Liver (tissue), 9 donors: Measurements from ENCODE around the gene HBD. TPM values are rescaled to one million over a fixed set of nuclear protein-coding genes. Genes with fewer than 3 reads are reported as not detected.
"Not testable (repeated sequence)": the region's sequence is repeated elsewhere in the genome, so short reads cannot be mapped to it uniquely, and the experiment has no call there.

ENCODE experiments used
- DNase-seq: peaks from one replicate; pipeline ENCODE4 v3.0.0-alpha.2; 2017; ENCODE audit warnings: low spot score
- H3K27ac ChIP-seq, 2 donors: one replicate each; pipeline ENCODE4 v1.7.0; 2013; ENCODE audit warnings: inconsistent platforms in 2 of 2, low read length in 2 of 2, control low read depth in 1 of 2, low read depth in 1 of 2, mild to moderate bottlenecking in 1 of 2
- H3K27me3 ChIP-seq, 4 donors: one replicate each; pipeline versions ENCODE4 v1.6.1 to v1.7.0; 2013; ENCODE audit warnings: low read length in 3 of 4, inconsistent platforms in 1 of 4, mild to moderate bottlenecking in 1 of 4, moderate library complexity in 1 of 4; ENCODE audit not compliant: control insufficient read depth in 4 of 4, insufficient read depth in 4 of 4
- H3K36me3 ChIP-seq, 4 donors: one replicate each; pipeline versions ENCODE4 v1.6.1 to v1.7.0; 2013; ENCODE audit warnings: low read length in 3 of 4, mild to moderate bottlenecking in 3 of 4, low read depth in 1 of 4, moderate library complexity in 1 of 4; ENCODE audit not compliant: control insufficient read depth in 4 of 4, insufficient read depth in 3 of 4
- H3K4me1 ChIP-seq, 4 donors: one replicate each; pipeline versions ENCODE4 v1.6.1 to v1.7.0; 2013; ENCODE audit warnings: low read length in 3 of 4, mild to moderate bottlenecking in 3 of 4, moderate library complexity in 1 of 4; ENCODE audit not compliant: control insufficient read depth in 4 of 4, insufficient read depth in 4 of 4
- H3K4me3 ChIP-seq, 3 donors: one replicate each; pipeline versions ENCODE4 v1.6.1 to v1.7.0; 2013; ENCODE audit warnings: low read length in 3 of 3, control low read depth in 1 of 3, low read depth in 1 of 3, mild to moderate bottlenecking in 1 of 3
- H3K9ac ChIP-seq, 2 donors: one replicate each; pipeline ENCODE4 v1.7.0; 2013; ENCODE audit warnings: low read length in 2 of 2, mild to moderate bottlenecking in 2 of 2, moderate library complexity in 2 of 2, control low read depth in 1 of 2, low read depth in 1 of 2
- H3K9me3 ChIP-seq, 4 donors: one replicate each; pipeline versions ENCODE4 v1.6.1 to v1.7.0; 2013; ENCODE audit warnings: low read length in 3 of 4; ENCODE audit not compliant: control insufficient read depth in 4 of 4
- EGR1 ChIP-seq, 2 donors: IDR thresholded peaks; 2 replicates each; pipeline ENCODE4 v1.6.1; 2016 to 2018; ENCODE audit warnings: antibody characterized with exemption in 2 of 2, low read depth in 2 of 2
- FOXA1 ChIP-seq: IDR thresholded peaks from 2 replicates; pipeline ENCODE4 v1.6.1; 2016; ENCODE audit warnings: antibody characterized with exemption
- FOXA2 ChIP-seq: IDR thresholded peaks from 2 replicates; pipeline ENCODE4 v1.6.1; 2016; ENCODE audit warnings: antibody characterized with exemption
- GABPA ChIP-seq, 2 donors: IDR thresholded peaks in 1 of 2; conservative IDR thresholded peaks in 1 of 2; 2 replicates each; pipeline ENCODE4 v1.6.1; 2016; ENCODE audit warnings: antibody characterized with exemption in 2 of 2, mild to moderate bottlenecking in 1 of 2, moderate library complexity in 1 of 2
- HNF4G ChIP-seq: IDR thresholded peaks from 2 replicates; pipeline ENCODE4 v1.6.1; 2016; ENCODE audit warnings: antibody characterized with exemption
- JUND ChIP-seq, 2 donors: IDR thresholded peaks; 2 replicates each; pipeline ENCODE4 v1.6.1; 2016; ENCODE audit warnings: antibody characterized with exemption in 2 of 2
- SP1 ChIP-seq: IDR thresholded peaks from 2 replicates; pipeline ENCODE4 v1.6.1; 2018; ENCODE audit warnings: antibody characterized with exemption, mild to moderate bottlenecking
- TAF1 ChIP-seq: conservative IDR thresholded peaks from 2 replicates; pipeline ENCODE4 v1.6.1; 2016; ENCODE audit warnings: antibody characterized with exemption, mild to moderate bottlenecking
- YY1 ChIP-seq: IDR thresholded peaks from 2 replicates; pipeline ENCODE4 v1.6.1; 2016; ENCODE audit warnings: antibody characterized with exemption, mild to moderate bottlenecking
- ZBTB33 ChIP-seq: IDR thresholded peaks from 2 replicates; pipeline ENCODE4 v1.6.1; 2016; ENCODE audit warnings: antibody characterized with exemption
- WGBS: extraction: QIAGEN DNeasy Blood & Tissue Kit; methylation state at CpG from one replicate; pipeline ENCODE4 v1.1.7; 2013; 5-methylcytosine and 5-hydroxymethylcytosine counted together
- polyA plus RNA-seq, 2 donors: library from polyadenylated mRNA; stranded (reverse) in 1 of 2; unstranded in 1 of 2; fragments of 200-250 nt in 1 of 2; fragments of >200 nt in 1 of 2; fragmentation: Nextera tagmentation in 1 of 2; extraction: Ambion mirVana in 1 of 2; gene quantifications; one replicate each; pipeline versions ENCODE4 v1.2.1 to v1.2.3, GENCODE V29; 2013 to 2015
- total RNA-seq, 2 donors: library from RNA; depleted of rRNA; stranded (reverse); fragments of >200 nt; gene quantifications; one replicate each; pipeline ENCODE4 v1.2.3, GENCODE V29; 2014
- TF ChIP-seq, protein P1 (sequence below): fragments of 150-350 bp; IDR thresholded peaks from 2 replicates; pipeline ENCODE4 v1.5.1; 2017; ENCODE audit warnings: improper control_type of control experiment, low read depth, low read length; ENCODE audit not compliant: missing input control
- TF ChIP-seq, protein P2 (sequence below): IDR thresholded peaks from 2 replicates; pipeline ENCODE4 v1.6.1; 2016; ENCODE audit warnings: antibody characterized with exemption
- TF ChIP-seq, protein P3 (sequence below): IDR thresholded peaks from 2 replicates; pipeline ENCODE4 v1.6.1; 2016; ENCODE audit warnings: antibody characterized with exemption
- donor health status: healthy.
- donor health status: healthy.
- donor health status: healthy.
- donor health status: healthy.
- donor health status: healthy.

The HBD gene
- total and polyA plus RNA-seq, 4 donors: 0.72 to 6.0 TPM; not detected in 2

DNA sequence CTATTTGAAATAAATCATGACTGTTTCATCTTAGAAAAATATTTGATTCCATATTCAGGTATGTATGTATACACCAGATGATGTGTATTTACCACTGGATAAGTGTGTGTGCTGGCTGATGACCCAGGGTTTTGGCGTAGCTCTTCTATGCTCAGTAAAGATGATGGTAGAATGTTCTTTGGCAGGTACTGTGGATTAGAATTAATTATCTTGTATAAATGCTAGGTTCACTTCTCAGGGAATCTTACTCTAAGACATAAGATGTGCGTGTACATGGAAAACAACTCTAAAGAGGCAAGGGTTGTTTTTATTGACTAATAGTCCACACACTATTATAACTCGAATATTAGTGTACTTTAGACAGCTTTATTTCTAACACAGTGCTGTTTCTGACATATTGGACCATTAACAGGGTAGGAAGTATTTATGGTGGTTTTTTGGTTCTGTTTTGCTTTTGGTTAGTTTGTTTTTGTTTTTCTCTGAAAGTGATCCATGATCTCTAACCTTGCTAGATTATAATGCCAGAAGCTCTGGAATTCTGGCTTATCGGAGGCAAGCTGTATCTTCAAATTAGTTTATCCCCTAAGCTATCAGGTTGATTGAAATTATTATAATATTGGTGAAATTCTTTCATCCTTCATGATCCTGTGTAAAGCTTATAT lies 16.4 kb upstream of the HBD start:
- 81% methylated on average over 4 of the region's 4 CpGs for WGBS
- H3K27me3 ChIP-seq: peaks cover 0 to 15% (median 0%) of the 10 kb centered on the region in 4 donors
- TF ChIP-seq SP1: no peak
- TF ChIP-seq GABPA (IDR thresholded peaks at IDR 0.05 in 1 of 2, conservative IDR thresholded peaks at IDR 0.05 in 1 of 2): no peak
- TF ChIP-seq, protein P1, sequence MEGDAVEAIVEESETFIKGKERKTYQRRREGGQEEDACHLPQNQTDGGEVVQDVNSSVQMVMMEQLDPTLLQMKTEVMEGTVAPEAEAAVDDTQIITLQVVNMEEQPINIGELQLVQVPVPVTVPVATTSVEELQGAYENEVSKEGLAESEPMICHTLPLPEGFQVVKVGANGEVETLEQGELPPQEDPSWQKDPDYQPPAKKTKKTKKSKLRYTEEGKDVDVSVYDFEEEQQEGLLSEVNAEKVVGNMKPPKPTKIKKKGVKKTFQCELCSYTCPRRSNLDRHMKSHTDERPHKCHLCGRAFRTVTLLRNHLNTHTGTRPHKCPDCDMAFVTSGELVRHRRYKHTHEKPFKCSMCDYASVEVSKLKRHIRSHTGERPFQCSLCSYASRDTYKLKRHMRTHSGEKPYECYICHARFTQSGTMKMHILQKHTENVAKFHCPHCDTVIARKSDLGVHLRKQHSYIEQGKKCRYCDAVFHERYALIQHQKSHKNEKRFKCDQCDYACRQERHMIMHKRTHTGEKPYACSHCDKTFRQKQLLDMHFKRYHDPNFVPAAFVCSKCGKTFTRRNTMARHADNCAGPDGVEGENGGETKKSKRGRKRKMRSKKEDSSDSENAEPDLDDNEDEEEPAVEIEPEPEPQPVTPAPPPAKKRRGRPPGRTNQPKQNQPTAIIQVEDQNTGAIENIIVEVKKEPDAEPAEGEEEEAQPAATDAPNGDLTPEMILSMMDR: no peak
- no peak for TF ChIP-seq FOXA1
- no peak for TF ChIP-seq JUND (IDR thresholded peaks at IDR 0.05)
- TF ChIP-seq, protein P2, sequence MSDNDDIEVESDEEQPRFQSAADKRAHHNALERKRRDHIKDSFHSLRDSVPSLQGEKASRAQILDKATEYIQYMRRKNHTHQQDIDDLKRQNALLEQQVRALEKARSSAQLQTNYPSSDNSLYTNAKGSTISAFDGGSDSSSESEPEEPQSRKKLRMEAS: no peak
- no peak for TF ChIP-seq TAF1
- TF ChIP-seq FOXA2: no peak
- no peak for TF ChIP-seq ZBTB33
- no peak for TF ChIP-seq EGR1 (IDR thresholded peaks at IDR 0.05; ENCODE audit: low read depth in 2 of 2)
- TF ChIP-seq, protein P3, sequence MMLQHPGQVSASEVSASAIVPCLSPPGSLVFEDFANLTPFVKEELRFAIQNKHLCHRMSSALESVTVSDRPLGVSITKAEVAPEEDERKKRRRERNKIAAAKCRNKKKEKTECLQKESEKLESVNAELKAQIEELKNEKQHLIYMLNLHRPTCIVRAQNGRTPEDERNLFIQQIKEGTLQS: no peak
- no peak for TF ChIP-seq HNF4G
- TF ChIP-seq YY1: no peak
- H3K36me3 ChIP-seq: no peaks in the 10 kb centered on the region
- no peak overlapping the region for H3K27ac ChIP-seq
- no peak for DNase-seq
- no peak overlapping the region for H3K4me3 ChIP-seq
- H3K9ac ChIP-seq: no peak overlapping the region
- no peaks in the 10 kb centered on the region for H3K9me3 ChIP-seq
- H3K4me1 ChIP-seq: no peaks in the 10 kb centered on the region

DNA sequence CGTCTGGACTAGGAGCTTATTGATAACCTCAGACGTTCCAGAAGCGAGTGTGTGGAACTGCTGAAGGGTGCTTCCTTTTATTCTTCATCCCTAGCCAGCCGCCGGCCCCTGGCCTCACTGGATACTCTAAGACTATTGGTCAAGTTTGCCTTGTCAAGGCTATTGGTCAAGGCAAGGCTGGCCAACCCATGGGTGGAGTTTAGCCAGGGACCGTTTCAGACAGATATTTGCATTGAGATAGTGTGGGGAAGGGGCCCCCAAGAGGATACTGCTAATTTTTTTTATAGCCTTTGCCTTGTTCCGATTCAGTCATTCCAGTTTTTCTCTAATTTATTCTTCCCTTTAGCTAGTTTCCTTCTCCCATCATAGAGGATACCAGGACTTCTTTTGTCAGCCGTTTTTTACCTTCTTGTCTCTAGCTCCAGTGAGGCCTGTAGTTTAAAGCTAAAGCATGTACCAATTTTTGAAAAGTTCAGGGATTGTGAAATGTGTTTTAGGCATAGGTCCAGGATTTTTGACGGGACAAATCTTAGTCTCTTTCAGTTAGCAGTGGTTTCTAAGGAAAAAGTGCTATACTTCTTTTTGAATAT lies 15.6 kb upstream of the HBD start, which contains the start of gene HBG1:
Gene HBG1, minus strand, starts transcription at position 51 of the 590 bp plus-strand sequence. CDS start 53 bp downstream, outside the sequence.
- H3K9me3 ChIP-seq, H3K27ac ChIP-seq, DNase-seq, H3K9ac ChIP-seq, H3K4me1 ChIP-seq, H3K4me3 ChIP-seq, H3K36me3 ChIP-seq: not testable (repeated sequence)
- H3K27me3 ChIP-seq: peaks cover 0 to 15% (median 0%) of the 10 kb centered on the region in 4 donors
- 53% methylated on average over 3 of the region's 9 CpGs for WGBS

DNA sequence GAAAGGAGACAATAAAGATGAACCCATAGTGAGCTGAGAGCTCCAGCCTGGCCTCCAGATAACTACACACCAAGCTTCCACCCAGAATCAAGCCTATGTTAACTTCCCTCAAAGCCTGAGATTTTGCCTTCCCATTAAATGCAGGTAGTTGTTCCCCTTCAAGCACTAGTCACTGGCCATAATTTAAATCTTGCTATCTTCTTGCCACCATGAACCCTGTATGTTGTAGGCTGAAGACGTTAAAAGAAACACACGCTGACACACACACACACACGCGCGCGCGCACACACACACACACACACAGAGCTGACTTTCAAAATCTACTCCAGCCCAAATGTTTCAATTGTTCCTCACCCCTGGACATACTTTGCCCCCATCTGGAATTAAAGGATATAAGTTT lies 14.2 kb upstream of the HBD start:
- DNase-seq, H3K36me3 ChIP-seq, H3K4me1 ChIP-seq, H3K9ac ChIP-seq, H3K9me3 ChIP-seq, H3K27ac ChIP-seq, H3K4me3 ChIP-seq: not testable (repeated sequence)
- 79% methylated on average over 7 of the region's 7 CpGs for WGBS
- peaks cover 0 to 15% (median 0%) of the 10 kb centered on the region in 4 donors for H3K27me3 ChIP-seq
